Adrenal gland (tissue), 12 donors: ENCODE data around the gene C1R. TPM values are rescaled to one million over a fixed set of nuclear protein-coding genes. Genes with fewer than 3 reads are reported as not detected.

Source experiments
- DNase-seq, 7 donors: peaks; one replicate each; pipeline ENCODE4 v3.0.0-alpha.2; 2019 to 2020
- H3K27ac ChIP-seq, 5 donors: fragments of 200-600 bp; sonication (generic) in 4 of 5; 1 replicate in 3 of 5; 2 replicates in 2 of 5; pipeline versions ENCODE4 v1.5.1 to v1.8.0; 2016 to 2020; ENCODE audit warnings: mild to moderate bottlenecking in 1 of 5
- H3K27me3 ChIP-seq: fragments of 200-600 bp; 2 replicates; pipeline ENCODE4 v1.8.0; 2021
- H3K36me3 ChIP-seq, 2 donors: fragments of 200-600 bp; replicated peaks in 1 of 2; 1 replicate in 1 of 2; 2 replicates in 1 of 2; pipeline versions ENCODE4 v1.5.1 to v1.8.0; 2018 to 2022
- H3K4me1 ChIP-seq, 2 donors: fragments of 200-600 bp; replicated peaks in 1 of 2; 1 replicate in 1 of 2; 2 replicates in 1 of 2; pipeline versions ENCODE4 v1.5.1 to v1.8.0; 2018 to 2021
- H3K4me3 ChIP-seq, 4 donors: fragments of 200-600 bp; sonication (generic) in 3 of 4; one replicate each; pipeline ENCODE4 v1.5.1; 2016 to 2018
- H3K9me3 ChIP-seq, 3 donors: fragments of 200-600 bp; sonication (generic) in 1 of 3; replicated peaks in 1 of 3; 1 replicate in 2 of 3; 2 replicates in 1 of 3; pipeline versions ENCODE4 v1.5.1 to v1.8.0; 2016 to 2021
- POLR2A ChIP-seq, 2 donors: fragments of 450-650 bp; IDR thresholded peaks; one replicate each; pipeline ENCODE4 v1.6.1; 2017; ENCODE audit warnings: antibody characterized with exemption in 2 of 2, mild to moderate bottlenecking in 2 of 2, moderate library complexity in 1 of 2
- WGBS, 4 donors: extraction: QIAGEN DNeasy Blood & Tissue Kit in 2 of 4; methylation state at CpG; one replicate each; pipeline versions ENCODE4 v1.1.5 to v1.1.7; 2013 to 2017; 5-methylcytosine and 5-hydroxymethylcytosine counted together
- intact Hi-C, 2 donors: fragments of 100-400 bp; cut with DNase I; formaldehyde crosslinking; loops; one replicate each; pipeline versions ENCODE4 v1.14.1 to v1.15.0; 2022 to 2023
- polyA plus RNA-seq, 3 donors: library from polyadenylated mRNA; stranded (reverse); fragments of 200-250 nt in 2 of 3; fragments of 350-450 nt in 1 of 3; fragmentation: Illumina TruSeq in 1 of 3; extraction: RNeasy Lipid Tissue Mini Kit (QIAGEN cat#74804) in 1 of 3; gene quantifications; one replicate each; pipeline ENCODE4 v1.2.3, GENCODE V29; 2013 to 2014
- total RNA-seq, 9 donors: library from RNA; depleted of rRNA in 4 of 9; stranded (reverse); fragments of >200 nt in 4 of 9; fragments of 120-200 nt in 1 of 9; fragmentation: NEBNext Ultra II Directional in 1 of 9; extraction: Animal tissue kit (Norgen Biotek cat#: 25700) in 1 of 9; gene quantifications; one replicate each; pipeline versions ENCODE4 v1.1.0 to v1.2.4, GENCODE V29; 2013 to 2023
- TF ChIP-seq, protein P1 (sequence below), 6 experiments: fragments of 450-650 bp in 4 of 6; fragments of 200-600 bp in 2 of 6; sonication (generic) in 1 of 6; IDR thresholded peaks; 1 replicate in 5 of 6; 2 replicates in 1 of 6; pipeline versions ENCODE4 v1.5.1 to v1.8.0; 2016 to 2021; ENCODE audit warnings: antibody characterized with exemption in 6 of 6, mild to moderate bottlenecking in 2 of 6, moderate library complexity in 1 of 6
- donor health status: healthy with polysubstance abuse.
- donor health status: Bipolar disorder and iron deficiency.
- donor health status: DM: yes; HTN: yes; CAD: no.
- donor health status: DM: no; HTN: no; CAD: no.
- donor health status: DM: no; HTN: no; CAD: no.
- donor health status: DM: yes; HTN: yes; CAD: no.

Gene C1R
- total and polyA plus RNA-seq, 12 donors = 10.3 to 1,160 (median 366) TPM

GRCh38 chr12:7137908-7138307, 45.7 kb upstream of the C1R start:
- TF ChIP-seq POLR2A (IDR thresholded peaks at IDR 0.05) = no peak
- TF ChIP-seq, protein P1, sequence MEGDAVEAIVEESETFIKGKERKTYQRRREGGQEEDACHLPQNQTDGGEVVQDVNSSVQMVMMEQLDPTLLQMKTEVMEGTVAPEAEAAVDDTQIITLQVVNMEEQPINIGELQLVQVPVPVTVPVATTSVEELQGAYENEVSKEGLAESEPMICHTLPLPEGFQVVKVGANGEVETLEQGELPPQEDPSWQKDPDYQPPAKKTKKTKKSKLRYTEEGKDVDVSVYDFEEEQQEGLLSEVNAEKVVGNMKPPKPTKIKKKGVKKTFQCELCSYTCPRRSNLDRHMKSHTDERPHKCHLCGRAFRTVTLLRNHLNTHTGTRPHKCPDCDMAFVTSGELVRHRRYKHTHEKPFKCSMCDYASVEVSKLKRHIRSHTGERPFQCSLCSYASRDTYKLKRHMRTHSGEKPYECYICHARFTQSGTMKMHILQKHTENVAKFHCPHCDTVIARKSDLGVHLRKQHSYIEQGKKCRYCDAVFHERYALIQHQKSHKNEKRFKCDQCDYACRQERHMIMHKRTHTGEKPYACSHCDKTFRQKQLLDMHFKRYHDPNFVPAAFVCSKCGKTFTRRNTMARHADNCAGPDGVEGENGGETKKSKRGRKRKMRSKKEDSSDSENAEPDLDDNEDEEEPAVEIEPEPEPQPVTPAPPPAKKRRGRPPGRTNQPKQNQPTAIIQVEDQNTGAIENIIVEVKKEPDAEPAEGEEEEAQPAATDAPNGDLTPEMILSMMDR (IDR thresholded peaks at IDR 0.05) = no peak
- Histone ChIP-seq H3K4me1 (no peaks in the 10 kb centered on the region), H3K27me3 (no peaks in the 10 kb centered on the region), H3K27ac (no peak overlapping the region), H3K9me3 (no peaks in the 10 kb centered on the region), H3K4me3 (no peak overlapping the region), H3K36me3 (peaks cover 0 to 60% of the 10 kb centered on the region in 2 donors)
- intact Hi-C loops = no loop called here
- DNase-seq = no peak
- 48 to 62% (median 55%) methylated on average over 4 of the region's 4 CpGs for WGBS, 4 donors

GRCh38 chr12:7136676-7137075, 44.4 kb upstream of the C1R start:
- Histone ChIP-seq H3K27ac (no peak overlapping the region), H3K4me1 (peaks cover 0 to 2% of the 10 kb centered on the region in 2 donors), H3K36me3 (peaks cover 0 to 56% of the 10 kb centered on the region in 2 donors), H3K27me3 (no peaks in the 10 kb centered on the region), H3K9me3 (no peaks in the 10 kb centered on the region), H3K4me3 (no peak overlapping the region)
- WGBS, 4 donors = 86 to 100% (median 93%) methylated on average over 3 of the region's 3 CpGs
- no peak for TF ChIP-seq POLR2A (IDR thresholded peaks at IDR 0.05)
- TF ChIP-seq, protein P1 (IDR thresholded peaks at IDR 0.05) = no peak
- no peak for DNase-seq
- intact Hi-C loops = no loop called here

GRCh38 chr12:7136071-7136470, 43.8 kb upstream of the C1R start:
- TF ChIP-seq, protein P1 (IDR thresholded peaks at IDR 0.05) = no peak
- no peak for TF ChIP-seq POLR2A (IDR thresholded peaks at IDR 0.05)
- Histone ChIP-seq H3K27ac (no peak overlapping the region), H3K27me3 (no peaks in the 10 kb centered on the region), H3K4me3 (no peak overlapping the region), H3K4me1 (peaks cover 1 to 8% of the 10 kb centered on the region in 2 donors), H3K9me3 (no peaks in the 10 kb centered on the region), H3K36me3 (peaks cover 0 to 52% of the 10 kb centered on the region in 2 donors)
- intact Hi-C loops = no loop called here
- WGBS, 4 donors = 89 to 97% (median 93%) methylated on average over 6 to 7 of the region's 7 CpGs
- no peak for DNase-seq

GRCh38 chr12:7134396-7135166, 42.3 kb upstream of the C1R start:
- Histone ChIP-seq H3K9me3 (no peaks in the 10 kb centered on the region), H3K27me3 (no peaks in the 10 kb centered on the region), H3K27ac (no peak overlapping the region), H3K4me3 (no peak overlapping the region), H3K36me3 (peaks cover 0 to 43% of the 10 kb centered on the region in 2 donors), H3K4me1 (peaks cover 13 to 17% of the 10 kb centered on the region in 2 donors)
- DNase-seq = no peak
- TF ChIP-seq, protein P1 (IDR thresholded peaks at IDR 0.05) = no peak
- no peak for TF ChIP-seq POLR2A (IDR thresholded peaks at IDR 0.05)
- 86 to 92% (median 90%) methylated on average over 12 of the region's 12 CpGs for WGBS, 4 donors
- intact Hi-C loops = no loop called here
